Stimulated activated CD8-positive, alpha-beta memory T cell treated with anti-CD3 and anti-CD28 coated beads, Interleukin-15, amount 100 ng/mL, for 1 hour (primary cell): Measurements from ENCODE around the gene EGLN1.

Experiments
- DNase-seq: peaks from one replicate; pipeline ENCODE4 v3.0.0-alpha.2; 2020; ENCODE audit warnings: low read depth

Gene EGLN1

GRCh38 chr1:231420959-231421545 lies 1.0 kb downstream of the EGLN1 start:
- peak; percentile 12 for DNase-seq

GRCh38 chr1:231420299-231420958 lies 1.7 kb downstream of the EGLN1 start:
- DNase-seq = no peak

GRCh38 chr1:231419738-231420298 lies 2.3 kb downstream of the EGLN1 start:
- DNase-seq = no peak

GRCh38 chr1:231419147-231419546 lies 2.9 kb downstream of the EGLN1 start:
- DNase-seq = no peak

- no peak for DNase-seq
Observed at GRCh38 chr1:231418741-231419107, 3.4 kb downstream of the EGLN1 start.

GRCh38 chr1:231418101-231418740 lies 3.9 kb downstream of the EGLN1 start:
- DNase-seq = no peak

GRCh38 chr1:231417513-231417912 lies 4.6 kb downstream of the EGLN1 start:
- DNase-seq = no peak

- DNase-seq = no peak
Observed at GRCh38 chr1:231416901-231417300, 5.2 kb downstream of the EGLN1 start.

GRCh38 chr1:231415018-231415583 lies 7.0 kb downstream of the EGLN1 start:
- DNase-seq = no peak

GRCh38 chr1:231414260-231415016 lies 7.6 kb downstream of the EGLN1 start:
- DNase-seq = no peak

GRCh38 chr1:231413749-231414082 lies 8.4 kb downstream of the EGLN1 start:
- no peak for DNase-seq

GRCh38 chr1:231411036-231411531 lies 11.0 kb downstream of the EGLN1 start:
- DNase-seq = no peak

- no peak for DNase-seq
Observed at GRCh38 chr1:231410036-231410612, 12.0 kb downstream of the EGLN1 start.

- no peak for DNase-seq
Observed at GRCh38 chr1:231408528-231409094, 13.5 kb downstream of the EGLN1 start.

- no peak for DNase-seq
Observed at GRCh38 chr1:231407547-231408396, 14.3 kb downstream of the EGLN1 start.

- DNase-seq = no peak
Observed at GRCh38 chr1:231407049-231407448, 15.0 kb downstream of the EGLN1 start.

- DNase-seq = no peak
Observed at GRCh38 chr1:231404318-231404717, 17.8 kb downstream of the EGLN1 start.

GRCh38 chr1:231401478-231401877 lies 20.6 kb downstream of the EGLN1 start:
- DNase-seq = no peak

GRCh38 chr1:231397886-231398671 lies 24.0 kb downstream of the EGLN1 start:
- no peak for DNase-seq

GRCh38 chr1:231396643-231397042 lies 25.4 kb downstream of the EGLN1 start:
- no peak for DNase-seq
